ENCODE data around the gene TIMM10. TPM values are rescaled to one million over a fixed set of nuclear protein-coding genes. Genes with fewer than 3 reads are reported as not detected.

TIMM10 gene
- total RNA-seq, 3 donors from 2014 or later = 25.5 to 50.1 (median 49.9) TPM

DNA sequence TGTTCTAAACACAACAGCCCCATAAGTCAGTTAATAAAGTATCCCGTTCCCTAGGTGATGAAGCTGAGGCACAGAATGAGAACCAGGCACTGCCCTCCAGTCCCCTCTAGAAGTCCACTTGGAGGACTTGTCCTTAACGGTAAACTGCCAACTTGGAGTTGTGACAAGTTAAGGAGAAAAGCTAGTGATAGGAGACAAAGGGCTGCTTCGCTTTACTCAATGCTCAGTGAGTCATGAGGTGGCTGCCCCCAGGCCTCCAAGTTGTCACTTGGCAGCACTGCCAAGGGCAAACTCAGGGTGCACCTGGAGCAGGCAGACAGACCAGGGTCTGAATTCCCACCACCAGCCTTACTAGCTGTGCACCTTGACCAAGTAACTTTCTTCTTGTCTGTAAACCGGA, 28.6 kb downstream of the TIMM10 start:
- Histone ChIP-seq H3K4me3 (no peak overlapping the region), H3K36me3 (ENCODE audit: low read depth) (no peaks in the 10 kb centered on the region), H3K9me3 (no peaks in the 10 kb centered on the region), H3K4me1 (ENCODE audit: low read depth) (peaks cover 5% of the 10 kb centered on the region)
- intact Hi-C loops (cut with DNase I, micrococcal nuclease) = no loop called here
- DNase-seq (no peak), ATAC-seq (no peak)
- TF ChIP-seq, protein P1, sequence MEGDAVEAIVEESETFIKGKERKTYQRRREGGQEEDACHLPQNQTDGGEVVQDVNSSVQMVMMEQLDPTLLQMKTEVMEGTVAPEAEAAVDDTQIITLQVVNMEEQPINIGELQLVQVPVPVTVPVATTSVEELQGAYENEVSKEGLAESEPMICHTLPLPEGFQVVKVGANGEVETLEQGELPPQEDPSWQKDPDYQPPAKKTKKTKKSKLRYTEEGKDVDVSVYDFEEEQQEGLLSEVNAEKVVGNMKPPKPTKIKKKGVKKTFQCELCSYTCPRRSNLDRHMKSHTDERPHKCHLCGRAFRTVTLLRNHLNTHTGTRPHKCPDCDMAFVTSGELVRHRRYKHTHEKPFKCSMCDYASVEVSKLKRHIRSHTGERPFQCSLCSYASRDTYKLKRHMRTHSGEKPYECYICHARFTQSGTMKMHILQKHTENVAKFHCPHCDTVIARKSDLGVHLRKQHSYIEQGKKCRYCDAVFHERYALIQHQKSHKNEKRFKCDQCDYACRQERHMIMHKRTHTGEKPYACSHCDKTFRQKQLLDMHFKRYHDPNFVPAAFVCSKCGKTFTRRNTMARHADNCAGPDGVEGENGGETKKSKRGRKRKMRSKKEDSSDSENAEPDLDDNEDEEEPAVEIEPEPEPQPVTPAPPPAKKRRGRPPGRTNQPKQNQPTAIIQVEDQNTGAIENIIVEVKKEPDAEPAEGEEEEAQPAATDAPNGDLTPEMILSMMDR (IDR thresholded peaks at IDR 0.05) = no peak

DNA sequence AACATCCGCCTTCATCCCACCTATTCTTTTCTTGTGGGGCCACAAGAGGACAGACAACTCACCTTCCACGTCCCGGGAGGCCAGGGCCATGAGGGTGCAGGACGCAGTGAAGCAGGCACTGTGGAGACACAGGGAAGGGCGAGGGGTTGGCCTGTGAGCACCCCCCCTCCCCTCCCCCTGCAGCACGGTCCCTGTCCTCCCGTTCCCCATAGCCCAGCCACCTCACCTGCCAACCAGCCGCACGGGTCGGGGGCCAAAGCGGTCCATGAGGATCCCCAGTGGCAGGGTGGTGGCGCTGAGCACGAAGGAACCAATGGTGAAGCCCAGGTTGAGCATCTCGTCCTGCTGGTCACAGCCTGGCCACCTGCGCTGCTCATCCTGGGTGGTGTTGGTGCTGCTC, 29.6 kb downstream of the TIMM10 start:
- H3K4me1 ChIP-seq (ENCODE audit: low read depth) = peaks cover 5% of the 10 kb centered on the region
- DNase-seq = no peak
- H3K36me3 ChIP-seq (ENCODE audit: low read depth) = no peaks in the 10 kb centered on the region
- TF ChIP-seq, protein P1 (IDR thresholded peaks at IDR 0.05) = no peak
- intact Hi-C loops (cut with DNase I, micrococcal nuclease) = no loop called here
- no peaks in the 10 kb centered on the region for H3K9me3 ChIP-seq
- ATAC-seq = no peak
- H3K4me3 ChIP-seq = no peak overlapping the region

DNA sequence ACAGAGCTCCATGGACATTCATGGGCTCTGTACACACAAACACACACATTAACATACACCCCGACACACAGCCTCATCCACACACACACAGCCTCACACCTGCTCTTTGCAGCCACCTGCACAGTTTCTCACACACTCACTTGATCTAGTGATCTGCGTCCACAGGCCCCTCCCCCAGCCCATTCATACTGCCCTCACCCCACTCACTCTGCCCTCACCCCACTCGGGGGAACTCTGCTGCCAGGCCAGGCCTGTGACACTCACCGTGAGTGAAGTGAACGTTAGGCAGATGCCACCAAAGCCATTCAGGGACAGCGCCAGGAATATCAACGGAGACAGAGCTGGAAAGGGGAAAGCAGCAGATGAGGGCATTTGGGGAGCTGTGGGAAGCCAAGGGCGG, 30.0 kb downstream of the TIMM10 start:
- Histone ChIP-seq H3K4me1 (ENCODE audit: low read depth) (peaks cover 5% of the 10 kb centered on the region), H3K4me3 (no peak overlapping the region), H3K36me3 (ENCODE audit: low read depth) (no peaks in the 10 kb centered on the region), H3K9me3 (no peaks in the 10 kb centered on the region)
- no peak for DNase-seq
- TF ChIP-seq, protein P1 (IDR thresholded peaks at IDR 0.05) = no peak
- no peak for ATAC-seq
- intact Hi-C loops (cut with DNase I, micrococcal nuclease) = no loop called here

DNA sequence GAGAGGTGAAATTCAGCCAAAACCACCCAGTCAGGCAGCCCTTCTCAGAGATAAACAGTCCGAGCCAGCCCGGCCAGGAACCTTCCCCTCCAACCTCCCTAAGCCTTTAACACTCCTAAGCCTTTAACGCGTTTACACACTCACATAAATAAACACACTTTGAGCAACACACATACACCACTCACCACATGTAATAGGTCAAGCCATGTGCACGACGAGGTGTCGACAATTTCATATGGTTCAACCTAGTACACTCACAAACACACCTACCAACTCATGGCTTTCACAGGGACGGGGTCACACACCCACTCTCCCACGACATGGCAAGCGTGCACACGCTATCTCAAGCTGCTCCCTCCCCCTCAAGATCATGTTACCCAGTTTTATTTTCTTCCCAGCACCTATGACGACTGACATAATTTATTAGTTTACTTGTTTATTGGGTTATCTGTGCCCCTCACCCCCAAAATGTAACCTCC, 30.5 kb downstream of the TIMM10 start:
- peaks cover 5% of the 10 kb centered on the region for H3K4me1 ChIP-seq (ENCODE audit: low read depth)
- intact Hi-C loops (cut with DNase I, micrococcal nuclease) = no loop called here
- ATAC-seq = no peak

DNA sequence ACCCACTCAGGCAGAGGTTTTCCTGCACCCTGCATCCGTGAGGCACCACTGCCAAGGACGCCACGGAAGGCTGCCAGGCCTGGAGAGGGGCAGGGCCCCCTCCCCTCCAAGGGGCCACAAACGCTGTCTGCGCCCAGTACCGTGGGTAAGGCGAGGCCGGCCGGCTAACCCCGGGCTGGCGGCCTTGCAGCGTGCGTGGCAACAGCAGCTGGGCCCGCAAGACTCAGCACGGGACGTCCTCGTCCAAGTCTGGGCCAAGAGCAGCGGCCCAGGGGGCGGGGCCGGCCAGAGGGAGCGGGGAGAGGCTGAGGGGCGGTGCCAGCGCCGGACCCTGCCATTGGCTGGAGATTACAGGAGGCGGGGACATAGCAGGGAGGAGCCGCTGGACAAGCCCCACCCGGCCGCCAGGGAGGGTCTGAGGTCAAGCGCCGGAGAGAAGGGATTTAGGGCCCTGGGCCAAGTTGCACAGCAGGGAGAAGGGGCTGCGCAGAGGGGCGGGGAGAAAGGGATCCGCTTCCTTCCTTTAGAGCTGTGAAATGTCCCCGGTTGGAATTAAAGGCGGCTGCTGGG, 31.1 kb downstream of the TIMM10 start:
- Histone ChIP-seq H3K4me1 (ENCODE audit: low read depth) (peaks cover 5% of the 10 kb centered on the region), H3K9me3 (no peaks in the 10 kb centered on the region), H3K4me3 (no peak overlapping the region), H3K36me3 (ENCODE audit: low read depth) (no peaks in the 10 kb centered on the region)
- DNase-seq (peak; percentile 94 to 98 (median 96)), ATAC-seq (peak; percentile 100)
- intact Hi-C loops (cut with DNase I, micrococcal nuclease) = no loop called here
- TF ChIP-seq, protein P1 (IDR thresholded peaks at IDR 0.05) = no peak

More for the DNA sequence above, 30.5 kb downstream of the TIMM10 start:
- no peak overlapping the region for H3K4me3 ChIP-seq
- DNase-seq = no peak
- no peaks in the 10 kb centered on the region for H3K9me3 ChIP-seq
- TF ChIP-seq, protein P1 (IDR thresholded peaks at IDR 0.05) = no peak
- no peaks in the 10 kb centered on the region for H3K36me3 ChIP-seq (ENCODE audit: low read depth)

DNA sequence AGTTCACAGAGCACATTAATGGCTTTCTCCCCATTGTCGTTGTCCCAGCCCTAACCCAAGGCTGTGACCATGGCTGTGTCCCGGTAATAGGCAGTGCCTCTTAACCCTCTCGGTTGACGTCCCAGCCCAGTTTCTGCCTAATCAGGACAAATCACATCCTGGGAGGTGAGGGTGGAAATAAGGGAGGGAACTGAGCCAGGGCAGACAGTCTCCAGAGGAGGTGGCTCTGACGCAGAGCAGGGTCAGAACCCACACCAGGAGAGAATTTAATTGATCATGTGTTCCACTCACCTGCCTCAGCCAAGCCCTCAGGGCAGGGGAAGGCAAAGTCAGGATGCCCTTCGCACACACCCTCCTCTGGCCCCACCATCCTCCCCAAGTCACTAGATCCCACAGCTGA, 32.0 kb downstream of the TIMM10 start:
- intact Hi-C loops (cut with DNase I, micrococcal nuclease) = no loop called here
- ATAC-seq (no peak), DNase-seq (no peak)

More for the DNA sequence above, 32.0 kb downstream of the TIMM10 start:
- Histone ChIP-seq H3K4me3 (no peak overlapping the region), H3K9me3 (no peaks in the 10 kb centered on the region), H3K4me1 (ENCODE audit: low read depth) (peaks cover 5% of the 10 kb centered on the region), H3K36me3 (ENCODE audit: low read depth) (no peaks in the 10 kb centered on the region)
- TF ChIP-seq, protein P1 (IDR thresholded peaks at IDR 0.05) = no peak
